HG03432 (cell line): ENCODE data around the gene TMEM134.
"Not testable (repeated sequence)": the region's sequence is repeated elsewhere in the genome, so short reads cannot be mapped to it uniquely, and the experiment has no call there.

Source experiments
- ATAC-seq: cut with Tn5 transposase; IDR thresholded peaks from one replicate; pipeline ENCODE4 v1.9.1; 2021; ENCODE audit warnings: mild to moderate bottlenecking, moderate library complexity; ENCODE audit not compliant: unreplicated experiment

The TMEM134 gene

GRCh38 chr11:67486481-67487195, 17.6 kb upstream of the TMEM134 start:
- ATAC-seq = peak; percentile 23

- not testable (repeated sequence) for ATAC-seq
Measured at GRCh38 chr11:67485873-67486361, 16.9 kb upstream of the TMEM134 start.

GRCh38 chr11:67484847-67485311, 15.8 kb upstream of the TMEM134 start:
- no peak for ATAC-seq

GRCh38 chr11:67483831-67484665, 15.0 kb upstream of the TMEM134 start:
- no peak for ATAC-seq

GRCh38 chr11:67482827-67483798, 14.1 kb upstream of the TMEM134 start, which contains the start of gene AIP:
AIP (plus strand) TSS chr11:67483026; CDS start chr11:67483159, 133 bp downstream.
- peak; percentile 73 for ATAC-seq

- no peak for ATAC-seq
Measured at GRCh38 chr11:67482275-67482826, 13.3 kb upstream of the TMEM134 start.

GRCh38 chr11:67477344-67478050, 8.4 kb upstream of the TMEM134 start:
- ATAC-seq = not testable (repeated sequence)

- ATAC-seq = not testable (repeated sequence)
Measured at GRCh38 chr11:67476692-67477091, 7.6 kb upstream of the TMEM134 start.

GRCh38 chr11:67472882-67473281, 3.8 kb upstream of the TMEM134 start:
- ATAC-seq = no peak

GRCh38 chr11:67470337-67471002, 1.4 kb upstream of the TMEM134 start:
- ATAC-seq = no peak

- ATAC-seq = no peak
Measured at GRCh38 chr11:67469508-67469811, 409 bp upstream of the TMEM134 start.

GRCh38 chr11:67468456-67468758, 644 bp downstream of the TMEM134 start:
- peak; percentile 1 for ATAC-seq

GRCh38 chr11:67468056-67468455, 995 bp downstream of the TMEM134 start:
- no peak for ATAC-seq

GRCh38 chr11:67466962-67467771, 1.9 kb downstream of the TMEM134 start:
- no peak for ATAC-seq

GRCh38 chr11:67466367-67466766, 2.7 kb downstream of the TMEM134 start:
- no peak for ATAC-seq

GRCh38 chr11:67465530-67465929, 3.5 kb downstream of the TMEM134 start:
- ATAC-seq = not testable (repeated sequence)

- no peak for ATAC-seq
Measured at GRCh38 chr11:67465189-67465510, 3.9 kb downstream of the TMEM134 start.

- peak; percentile 50 for ATAC-seq
Measured at GRCh38 chr11:67464411-67465188, 4.5 kb downstream of the TMEM134 start.
